H9 (cell line): Measurements from ENCODE around the gene FBXL20. TPM values are rescaled to one million over a fixed set of nuclear protein-coding genes. Genes with fewer than 3 reads are reported as not detected.
A peak's percentile ranks its signal among the peaks of the same experiment; 100 is the strongest.

Experiments used
- DNase-seq: peaks from one replicate; pipeline ENCODE4 v3.0.0-alpha.2; 2017
- H2AFZ ChIP-seq: one replicate; pipeline ENCODE4 v1.6.1; 2013; ENCODE audit warnings: mild to moderate bottlenecking, low read length, control low read depth, moderate library complexity
- H2AK5ac ChIP-seq: 2 replicates; pipeline ENCODE4 v1.6.1; 2013; ENCODE audit warnings: low read length, control low read depth, mixed read lengths; ENCODE audit not compliant: insufficient read length
- H2BK120ac ChIP-seq: one replicate; pipeline ENCODE4 v1.6.1; 2013; ENCODE audit warnings: low read depth, mild to moderate bottlenecking, low read length, control low read depth, inconsistent platforms; ENCODE audit not compliant: poor library complexity, severe bottlenecking
- H2BK12ac ChIP-seq: 2 replicates; pipeline ENCODE4 v1.6.1; 2013; ENCODE audit warnings: low read length, control low read depth, mixed read lengths, low read depth; ENCODE audit not compliant: insufficient read length
- H2BK15ac ChIP-seq: 2 replicates; pipeline ENCODE4 v1.6.1; 2013; ENCODE audit warnings: low read depth, low read length, control low read depth
- H2BK20ac ChIP-seq: one replicate; pipeline ENCODE4 v1.6.1; 2013; ENCODE audit warnings: low read depth, mild to moderate bottlenecking, low read length, control low read depth, inconsistent platforms; ENCODE audit not compliant: poor library complexity, severe bottlenecking
- H2BK5ac ChIP-seq: 2 replicates; pipeline ENCODE4 v1.6.1; 2013; ENCODE audit warnings: low read length, control low read depth, mixed read lengths; ENCODE audit not compliant: insufficient read length
- H3K14ac ChIP-seq: 2 replicates; pipeline ENCODE4 v1.6.1; 2013; ENCODE audit warnings: low read length, control low read depth; ENCODE audit not compliant: insufficient read depth
- H3K18ac ChIP-seq: 2 replicates; pipeline ENCODE4 v1.6.1; 2013; ENCODE audit warnings: low read depth, mild to moderate bottlenecking, mixed read lengths, low read length, control low read depth; ENCODE audit not compliant: insufficient read length
- H3K23ac ChIP-seq: 2 replicates; pipeline ENCODE4 v1.6.1; 2013; ENCODE audit warnings: low read length, control low read depth, mixed read lengths, low read depth; ENCODE audit not compliant: insufficient read length
- H3K23me2 ChIP-seq: 2 replicates; pipeline ENCODE4 v1.6.1; 2013; ENCODE audit warnings: low read depth, mild to moderate bottlenecking, mixed read lengths, low read length, control low read depth; ENCODE audit not compliant: insufficient read length, poor library complexity, severe bottlenecking
- H3K27ac ChIP-seq: 2 replicates; pipeline ENCODE4 v1.5.1; 2013; ENCODE audit warnings: low read length, control low read depth, mixed read lengths, low read depth; ENCODE audit not compliant: insufficient read length
- H3K27me3 ChIP-seq: 2 replicates; pipeline ENCODE4 v1.6.1; 2013; ENCODE audit warnings: low read length, control low read depth, inconsistent platforms; ENCODE audit not compliant: insufficient read depth
- H3K4ac ChIP-seq: 2 replicates; pipeline ENCODE4 v1.6.1; 2013; ENCODE audit warnings: low read depth, mild to moderate bottlenecking, control low read depth, inconsistent platforms, low read length, moderate library complexity
- H3K4me1 ChIP-seq: 2 replicates; pipeline ENCODE4 v1.6.1; 2013; ENCODE audit warnings: low read length, control low read depth, inconsistent platforms; ENCODE audit not compliant: insufficient read depth
- H3K4me2 ChIP-seq: 2 replicates; pipeline ENCODE4 v1.6.1; 2013; ENCODE audit warnings: low read length, control low read depth, mixed read lengths; ENCODE audit not compliant: insufficient read length, insufficient read depth
- H3K56ac ChIP-seq: 2 replicates; pipeline ENCODE4 v1.6.1; 2013; ENCODE audit warnings: low read depth, mild to moderate bottlenecking, mixed read lengths, low read length, control low read depth; ENCODE audit not compliant: insufficient read length
- H3K79me1 ChIP-seq: 2 replicates; pipeline ENCODE4 v1.6.1; 2013; ENCODE audit warnings: low read depth, mild to moderate bottlenecking, moderate library complexity, low read length, control low read depth, inconsistent platforms; ENCODE audit not compliant: insufficient read depth, poor library complexity, severe bottlenecking
- H3K79me2 ChIP-seq: 2 replicates; pipeline ENCODE4 v1.6.1; 2013; ENCODE audit warnings: low read length, control low read depth, inconsistent platforms; ENCODE audit not compliant: insufficient read depth
- H3K9ac ChIP-seq: 2 replicates; pipeline ENCODE4 v1.6.1; 2013; ENCODE audit warnings: low read length, control low read depth, mixed read lengths; ENCODE audit not compliant: insufficient read length; ENCODE audit errors: extremely low read depth
- H3K9me3 ChIP-seq: one replicate; pipeline ENCODE4 v1.6.1; 2013; ENCODE audit warnings: low read depth, low read length, inconsistent platforms; ENCODE audit not compliant: control insufficient read depth
- H3T11ph ChIP-seq: one replicate; pipeline ENCODE4 v1.6.1; 2013; ENCODE audit warnings: mild to moderate bottlenecking, low read length, control low read depth, inconsistent platforms
- H4K20me1 ChIP-seq: one replicate; pipeline ENCODE4 v1.6.1; 2013; ENCODE audit not compliant: control insufficient read depth, insufficient read length, insufficient read depth
- H4K5ac ChIP-seq: 2 replicates; pipeline ENCODE4 v1.6.1; 2013; ENCODE audit warnings: low read depth, mild to moderate bottlenecking, mixed read lengths, low read length, control low read depth; ENCODE audit not compliant: insufficient read length
- H4K8ac ChIP-seq: replicated peaks from 2 replicates; pipeline ENCODE4 v1.6.1; 2013; ENCODE audit warnings: low read length, control low read depth, mixed read lengths, low read depth; ENCODE audit not compliant: insufficient read length
- H4K91ac ChIP-seq: 2 replicates; pipeline ENCODE4 v1.6.1; 2013; ENCODE audit warnings: low read depth, mild to moderate bottlenecking, moderate library complexity, mixed read lengths, low read length, control low read depth; ENCODE audit not compliant: insufficient read length
- H3K27ac Mint-ChIP-seq, 3 experiments: 2 replicates in 2 of 3; 3 replicates in 1 of 3; pipeline ENCODE4 v1.8.0; 2020 to 2021; ENCODE audit warnings: mixed read lengths in 3 of 3, mild to moderate bottlenecking in 1 of 3, moderate library complexity in 1 of 3
- H3K27me3 Mint-ChIP-seq: 2 replicates; pipeline ENCODE4 v1.8.0; 2021; ENCODE audit warnings: low read depth, mild to moderate bottlenecking, moderate library complexity, mixed read lengths
- H3K36me3 Mint-ChIP-seq, 3 experiments: 2 replicates in 2 of 3; 3 replicates in 1 of 3; pipeline ENCODE4 v1.8.0; 2020 to 2021; ENCODE audit warnings: low read depth in 3 of 3, mixed read lengths in 3 of 3; ENCODE audit not compliant: insufficient read depth in 1 of 3
- H3K4me1 Mint-ChIP-seq, 2 experiments: 2 replicates each; pipeline ENCODE4 v1.8.0; 2020; ENCODE audit warnings: mixed read lengths in 2 of 2
- H3K4me3 Mint-ChIP-seq, 2 experiments: 2 replicates in 1 of 2; 3 replicates in 1 of 2; pipeline ENCODE4 v1.8.0; 2020 to 2021; ENCODE audit warnings: mild to moderate bottlenecking in 2 of 2, mixed read lengths in 2 of 2, moderate library complexity in 1 of 2
- H3K9me3 Mint-ChIP-seq, 2 experiments: 2 replicates in 1 of 2; 3 replicates in 1 of 2; pipeline ENCODE4 v1.8.0; 2020; ENCODE audit warnings: mild to moderate bottlenecking in 2 of 2, mixed read lengths in 2 of 2, moderate library complexity in 1 of 2
- CTCF ChIP-seq: fragments of 200-600 bp; sonication (generic); conservative IDR thresholded peaks from 3 replicates; pipeline ENCODE4 v1.8.0; 2021; ENCODE audit warnings: antibody characterized with exemption, mild to moderate bottlenecking
- WGBS: extraction: QIAGEN DNeasy Blood & Tissue Kit; methylation state at CpG from one replicate; pipeline ENCODE4 v1.1.7; 2013; ENCODE audit warnings: missing lambda C conversion rate, low lambda C conversion rate, mixed read lengths; ENCODE audit not compliant: insufficient read length; ENCODE audit errors: extremely low coverage; 5-methylcytosine and 5-hydroxymethylcytosine counted together
- total RNA-seq: library from RNA; stranded (reverse); gene quantifications from 2 replicates; pipeline ENCODE4 v1.2.1, GENCODE V29; 2021

Gene FBXL20
- total RNA-seq, 1 experiment from 2014 or later: 18.4 TPM

- Mint-ChIP-seq H3K27me3 (peaks cover 6% of the 10 kb centered on the region), H3K36me3 (no peaks in the 10 kb centered on the region), H3K27ac (peak overlapping the region in 2 of 3 experiments; percentile 19 to 33; a peak in 3 of 7 replicates), H3K4me3 (peak overlapping the region in 1 of 2 experiments; percentile 51; a peak in 3 of 5 replicates), H3K4me1 (peaks cover 20 to 30% of the 10 kb centered on the region in 2 experiments), H3K9me3 (no peaks in the 10 kb centered on the region)
- no peaks in the 10 kb centered on the region for H3K9me3 ChIP-seq
- H3T11ph ChIP-seq: no peak overlapping the region
- no peak overlapping the region for H3K14ac ChIP-seq
- no peaks in the 10 kb centered on the region for H4K20me1 ChIP-seq
- no peak overlapping the region for H2BK20ac ChIP-seq
- H2AFZ ChIP-seq: no peak overlapping the region
- H3K79me2 ChIP-seq: no peaks in the 10 kb centered on the region
- no peak overlapping the region for H3K56ac ChIP-seq
- peak; percentile 94 for DNase-seq
- H3K4me2 ChIP-seq: no peak overlapping the region
- H4K5ac ChIP-seq: no peak overlapping the region
- no peaks in the 10 kb centered on the region for H3K79me1 ChIP-seq
- H3K9ac ChIP-seq: no peak overlapping the region
- H3K27ac ChIP-seq: no peak overlapping the region
- no peak overlapping the region for H3K18ac ChIP-seq
- no peak overlapping the region for H4K91ac ChIP-seq
- H2AK5ac ChIP-seq: no peak overlapping the region
- TF ChIP-seq CTCF: peak; percentile 98
- H3K23me2 ChIP-seq: peaks cover 8% of the 10 kb centered on the region
- H3K4ac ChIP-seq: no peak overlapping the region
- no peak overlapping the region for H3K23ac ChIP-seq
- H2BK5ac ChIP-seq: no peak overlapping the region
- no peaks in the 10 kb centered on the region for H3K4me1 ChIP-seq
- no peak overlapping the region for H2BK120ac ChIP-seq
- H2BK15ac ChIP-seq: no peak overlapping the region
- 0 out of 2 replicates have a peak, but pooled peaks cover 2% of the 10 kb centered on the region for H3K27me3 ChIP-seq
- no peak overlapping the region for H4K8ac ChIP-seq
- WGBS: no CpG with 5 or more reads among the region's 18 CpGs
- H2BK12ac ChIP-seq: no peak overlapping the region
Measured at GRCh38 chr17:39235555-39236449, 165.6 kb downstream of the FBXL20 start.
